HCT116 (cell line): ENCODE results near the gene CNPY2. TPM values are rescaled to one million over a fixed set of nuclear protein-coding genes. Genes with fewer than 3 reads are reported as not detected.

Source experiments
- ATAC-seq: fragments of 200-7000 bp; cut with Tn5 transposase; 2 replicates; pipeline ENCODE4 v1.9.1; 2020; ENCODE audit warnings: mild to moderate bottlenecking, moderate library complexity
- BruUV-seq: library from RNA; stranded (reverse); fragments of 400-500 nt; replicated peaks from 2 replicates; lab custom pipeline; 2021; lab: Mats Ljungman, UMichigan
- CTCF ChIA-PET: fragments of 300-600 bp; sonication (Branson Sonifier 250); formaldehyde crosslinking; loops from one replicate; lab custom pipeline; 2021; ENCODE audit warnings: antibody characterized with exemption; lab: Charles Lee
- POLR2A ChIA-PET: fragments of 300-600, 350-600 bp; sonication (Branson Sonifier 250); formaldehyde crosslinking; loops from one replicate; lab custom pipeline; 2021; ENCODE audit warnings: antibody characterized with exemption; lab: Charles Lee
- RAD21 ChIA-PET, 2 experiments: fragments of 300-600 bp; sonication (Branson Sonifier 250); formaldehyde crosslinking; loops; one replicate each; lab custom pipeline; 2023; ENCODE audit warnings: low total read pairs in 2 of 2; ENCODE audit not compliant: uncharacterized antibody in 2 of 2, unreplicated experiment in 2 of 2, low non-redundant PET in 1 of 2; lab: Charles Lee
- DNase-seq: peaks from one replicate; pipeline ENCODE4 v3.0.0-alpha.2; 2010; ENCODE audit warnings: low read depth, low spot score
- H2AFZ ChIP-seq: fragments of 200-600 bp; shearing (Covaris generic), sonication (generic); 2 replicates; pipeline ENCODE4 v1.6.1; 2017; ENCODE audit warnings: low read depth, mixed run types, mixed read lengths, antibody characterized with exemption, low read length; ENCODE audit not compliant: poor library complexity, severe bottlenecking
- H3K27ac ChIP-seq: 2 replicates; pipeline ENCODE4 v1.5.1; 2012; ENCODE audit warnings: low read depth, low read length
- H3K27me3 ChIP-seq: fragments of 200-600 bp; sonication (generic); 2 replicates; pipeline ENCODE4 v1.6.1; 2016; ENCODE audit warnings: mixed run types, low read length, mixed read lengths; ENCODE audit not compliant: insufficient read depth
- H3K36me3 ChIP-seq, 2 experiments: fragments of 200-500 bp in 1 of 2; fragments of 200-600 bp in 1 of 2; sonication (Bioruptor generic) in 1 of 2; sonication (generic) in 1 of 2; 2 replicates each; pipeline versions ENCODE4 v1.5.1 to v1.6.1; 2014 to 2016; ENCODE audit warnings: low read length in 2 of 2, inconsistent platforms in 1 of 2, mixed read lengths in 1 of 2, mixed run types in 1 of 2; ENCODE audit not compliant: insufficient read depth in 2 of 2, control insufficient read depth in 1 of 2
- H3K4me1 ChIP-seq, 2 experiments: fragments of 200-600 bp in 1 of 2; sonication (generic) in 1 of 2; 2 replicates each; pipeline versions ENCODE4 v1.5.1 to v1.6.1; 2012 to 2017; ENCODE audit warnings: low read length in 2 of 2, inconsistent platforms in 1 of 2, mild to moderate bottlenecking in 1 of 2, mixed read lengths in 1 of 2, mixed run types in 1 of 2, moderate library complexity in 1 of 2; ENCODE audit not compliant: insufficient read depth in 2 of 2, control insufficient read depth in 1 of 2
- H3K4me2 ChIP-seq: fragments of 200-600 bp; sonication (generic); 2 replicates; pipeline ENCODE4 v1.6.1; 2017; ENCODE audit warnings: mixed run types, low read length, mixed read lengths
- H3K4me3 ChIP-seq, 2 experiments: fragments of 200-600 bp in 1 of 2; sonication (generic) in 1 of 2; replicated peaks in 1 of 2; 2 replicates each; pipeline ENCODE4 v1.5.1; 2011 to 2016; ENCODE audit warnings: low read length in 2 of 2, control low read depth in 1 of 2, low read depth in 1 of 2, mild to moderate bottlenecking in 1 of 2, mixed read lengths in 1 of 2, mixed run types in 1 of 2
- H3K79me2 ChIP-seq: fragments of 200-600 bp; sonication (generic); 2 replicates; pipeline ENCODE4 v1.6.1; 2017; ENCODE audit warnings: mild to moderate bottlenecking, mixed run types, low read length, moderate library complexity, mixed read lengths; ENCODE audit not compliant: insufficient read depth
- H3K9ac ChIP-seq: fragments of 200-600 bp; sonication (generic); 2 replicates; pipeline ENCODE4 v1.6.1; 2016; ENCODE audit warnings: low read length, mixed read lengths
- H3K9me2 ChIP-seq: fragments of 200-600 bp; sonication (generic), shearing (Covaris generic); 2 replicates; pipeline ENCODE4 v1.6.1; 2017; ENCODE audit warnings: mixed run types, mild to moderate bottlenecking, moderate library complexity; ENCODE audit not compliant: insufficient read depth
- H3K9me3 ChIP-seq, 2 experiments: fragments of 200-500 bp in 1 of 2; fragments of 200-600 bp in 1 of 2; sonication (Bioruptor generic) in 1 of 2; sonication (generic) in 1 of 2; 2 replicates each; pipeline ENCODE4 v1.6.1; 2014 to 2017; ENCODE audit warnings: low read length in 2 of 2, mixed read lengths in 2 of 2, inconsistent platforms in 1 of 2, low read depth in 1 of 2, mild to moderate bottlenecking in 1 of 2, mixed run types in 1 of 2, moderate library complexity in 1 of 2; ENCODE audit not compliant: control insufficient read depth in 1 of 2, insufficient read depth in 1 of 2
- H4K20me1 ChIP-seq: fragments of 200-600 bp; sonication (generic), shearing (Covaris generic); 2 replicates; pipeline ENCODE4 v1.6.1; 2017; ENCODE audit warnings: mixed run types, mild to moderate bottlenecking, moderate library complexity; ENCODE audit not compliant: insufficient read depth
- ATF3 ChIP-seq: IDR thresholded peaks from 2 replicates; pipeline ENCODE4 v1.6.1; 2012
- CBX3 ChIP-seq: IDR thresholded peaks from 2 replicates; pipeline ENCODE4 v1.6.1; 2012; ENCODE audit warnings: low read depth
- CTCF ChIP-seq, 3 experiments: fragments of 200-600 bp in 1 of 3; sonication (generic) in 1 of 3; IDR thresholded peaks in 2 of 3; conservative IDR thresholded peaks in 1 of 3; 2 replicates each; pipeline ENCODE4 v1.5.1; 2012 to 2017; ENCODE audit warnings: low read depth in 2 of 3, low read length in 2 of 3, antibody characterized with exemption in 1 of 3, borderline replicate concordance in 1 of 3, control low read depth in 1 of 3, mild to moderate bottlenecking in 1 of 3, mixed read lengths in 1 of 3, mixed run types in 1 of 3, moderate library complexity in 1 of 3; ENCODE audit not compliant: insufficient read depth in 1 of 3
- EZH2phosphoT487 ChIP-seq: fragments of 200-600 bp; IDR thresholded peaks from 2 replicates; pipeline ENCODE4 v1.6.1; 2018; ENCODE audit warnings: antibody characterized with exemption, borderline replicate concordance
- FOSL1 ChIP-seq: IDR thresholded peaks from 2 replicates; pipeline ENCODE4 v1.6.1; 2012; ENCODE audit warnings: low read depth
- POLR2AphosphoS5 ChIP-seq: IDR thresholded peaks from 2 replicates; pipeline ENCODE4 v1.6.1; 2011; ENCODE audit warnings: mild to moderate bottlenecking, low read depth, low read length, moderate library complexity
- RAD21 ChIP-seq: IDR thresholded peaks from 2 replicates; pipeline ENCODE4 v1.6.1; 2012; ENCODE audit warnings: low read depth, mild to moderate bottlenecking
- REST ChIP-seq: IDR thresholded peaks from 2 replicates; pipeline ENCODE4 v1.6.1; 2012; ENCODE audit warnings: low read depth
- SRF ChIP-seq: IDR thresholded peaks from 2 replicates; pipeline ENCODE4 v1.6.1; 2012; ENCODE audit warnings: low read depth
- YY1 ChIP-seq: IDR thresholded peaks from 2 replicates; pipeline ENCODE4 v1.6.1; 2011; ENCODE audit warnings: low read length, low read depth, moderate library complexity, mild to moderate bottlenecking; ENCODE audit not compliant: insufficient replicate concordance; ENCODE audit errors: extremely low read depth
- ZBTB33 ChIP-seq: IDR thresholded peaks from 2 replicates; pipeline ENCODE4 v1.6.1; 2011; ENCODE audit warnings: mild to moderate bottlenecking, low read length, moderate library complexity; ENCODE audit not compliant: insufficient replicate concordance; ENCODE audit errors: extremely low read depth
- ZFX ChIP-seq: fragments of 450-650 bp; IDR thresholded peaks from 2 replicates; pipeline ENCODE4 v1.6.1; 2017
- ZNF274 ChIP-seq: fragments of 200-500 bp; sonication (Bioruptor generic); IDR thresholded peaks from 2 replicates; pipeline ENCODE4 v1.6.1; 2014; ENCODE audit warnings: mild to moderate bottlenecking, low read depth, low read length, inconsistent platforms
- intact Hi-C: fragments of 100-400 bp; cut with micrococcal nuclease; formaldehyde crosslinking; loops from 2 replicates; pipeline ENCODE4 v1.10.0; 2022
- total RNA-seq: library from RNA; stranded (reverse); gene quantifications from one replicate; pipeline ENCODE4 v1.2.1, GENCODE V29; 2021; ENCODE audit not compliant: unreplicated experiment

CNPY2 gene
- total RNA-seq, 1 experiment from 2014 or later = 109 TPM

GRCh38 chr12:56346675-56347074 lies 30.9 kb upstream of the CNPY2 start:
- Histone ChIP-seq H3K4me2 (no peak overlapping the region), H2AFZ (no peak overlapping the region), H3K4me1 (no peaks in the 10 kb centered on the region), H3K4me3 (no peak overlapping the region), H3K79me2 (no peaks in the 10 kb centered on the region), H3K9me3 (no peaks in the 10 kb centered on the region), H3K9ac (no peak overlapping the region), H4K20me1 (no peaks in the 10 kb centered on the region), H3K27ac (no peak overlapping the region), H3K36me3 (peaks cover 17 to 20% of the 10 kb centered on the region in 2 experiments; a peak in 3 of 4 replicates), H3K27me3 (no peaks in the 10 kb centered on the region), H3K9me2 (no peaks in the 10 kb centered on the region)
- no TSS peak for BruUV-seq
- ChIA-PET POLR2A (no interaction called here), RAD21 (interaction anchor here in 1 of 2 experiments (0.6 kb wide), 1 partner anchor 25 kb away, joined by 3 read pairs; no protein-coding TSS in a partner anchor)
- no peak for DNase-seq
- intact Hi-C loops = no loop called here
- TF ChIP-seq ZNF274 (no peak), CTCF (IDR thresholded peaks at IDR 0.05 in 2 of 3, conservative IDR thresholded peaks at IDR 0.05 in 1 of 3; ENCODE audit: borderline replicate concordance in 1 of 3, insufficient read depth in 1 of 3, low read depth in 2 of 3, low read length in 2 of 3) (0 out of 6 replicates have a peak, but pooled peaks have one; percentile 4 to 21 (median 11)), CBX3 (no peak), EZH2phosphoT487 (no peak), SRF (no peak), RAD21 (peak; percentile 21; the same call in 1 of the 2 replicates), ATF3 (no peak), YY1 (no peak), POLR2AphosphoS5 (no peak), ZBTB33 (no peak), FOSL1 (no peak), ZFX (no peak), REST (no peak)
- TF ChIP-seq, all 23 proteins: peak for 2
- ATAC-seq = peak; percentile 72
- CTCF ChIA-PET = no interaction called here
